Measurements from ENCODE around the gene CDRT15L2.
"Not testable (repeated sequence)": the region's sequence is repeated elsewhere in the genome, so short reads cannot be mapped to it uniquely, and the experiment has no call there.

DNA sequence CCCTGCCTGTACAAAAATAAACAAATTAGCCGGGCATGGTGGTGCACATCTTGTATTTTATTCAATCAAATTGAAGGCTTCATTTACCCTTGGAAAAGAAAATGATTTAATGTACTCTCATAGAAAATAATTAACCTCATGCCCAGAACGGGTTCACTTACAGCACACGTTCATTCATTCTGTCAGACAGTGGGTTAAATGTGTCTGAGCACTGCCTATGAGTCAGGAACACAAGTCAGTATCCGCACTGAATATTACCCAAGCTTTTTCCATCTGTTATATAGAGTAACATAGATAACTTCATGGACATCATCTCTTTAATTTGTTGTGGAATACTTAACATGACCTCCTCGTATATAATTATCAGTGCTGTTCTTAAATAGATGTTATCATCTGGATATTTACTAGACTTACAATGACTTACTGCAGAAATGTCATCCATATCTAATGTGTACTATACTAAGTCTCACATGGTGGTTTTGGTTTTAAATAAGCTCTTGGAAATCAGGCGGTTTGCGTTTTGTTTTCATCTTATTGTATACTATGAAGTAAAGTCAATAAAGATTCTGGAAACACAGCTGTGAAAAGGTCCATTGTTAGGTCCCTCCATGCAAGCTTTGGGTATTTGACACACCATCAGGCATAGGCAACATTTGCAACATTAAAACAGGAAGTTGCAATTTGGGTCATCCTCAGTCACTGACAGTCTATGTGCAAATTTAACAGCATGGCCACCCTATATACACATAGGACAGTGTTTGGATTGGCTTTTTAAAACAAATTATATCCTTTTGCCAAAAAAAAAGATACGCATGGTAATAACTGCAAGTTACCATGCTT lies 44.6 kb upstream of the CDRT15L2 start:
- TF ChIP-seq CTCF, POLR2A (IDR thresholded peaks at IDR 0.05): not testable (repeated sequence)

Data from right lobe of liver (tissue), 4 donors.